ENCODE measurements around the gene OVCA2. TPM values are rescaled to one million over a fixed set of nuclear protein-coding genes. Genes with fewer than 3 reads are reported as not detected.

OVCA2 gene
- total and polyA plus RNA-seq, 4 experiments from 2014 or later, result 27.9 to 90.3 (median 43.2) TPM

GRCh38 chr17:2016494-2016893 is 25.3 kb upstream of the OVCA2 start:
- Mint-ChIP-seq H3K27me3 (peaks cover 0 to 7% of the 10 kb centered on the region in 2 donors), H3K36me3 (peaks cover 0 to 4% of the 10 kb centered on the region in 2 donors), H3K4me3 (no peak overlapping the region), H3K4me1 (peaks cover 0 to 5% (median 2%) of the 10 kb centered on the region in 4 donors), H3K27ac (no peak overlapping the region), H3K9me3 (peaks cover 0 to 2% (median 0%) of the 10 kb centered on the region in 8 donors)
- POLR2A ChIA-PET (ENCODE audit: partially characterized antibody), result interaction anchor here (0.6 kb wide), 1 partner anchor 9 kb away, joined by 3 read pairs; the partner anchor contains the start of gene RTN4RL1
- intact Hi-C loops (cut with micrococcal nuclease), result no loop called here
- H3K4me3 ChIP-seq (ENCODE audit: low read length in 2 of 2), result no peak overlapping the region
- CTCF ChIA-PET (ENCODE audit: partially characterized antibody), result no interaction called here
- no peaks in the 10 kb centered on the region for H3K27me3 ChIP-seq (ENCODE audit: insufficient read depth, low read length)
- no peaks in the 10 kb centered on the region for H3K36me3 ChIP-seq (ENCODE audit: insufficient read depth, low read length)
- no peaks in the 10 kb centered on the region for H3K9me3 ChIP-seq (ENCODE audit: control insufficient read depth in 1 of 2, low read length in 2 of 2)
- DNase-seq, result no peak
- no peak overlapping the region for H3K27ac ChIP-seq (ENCODE audit: low read depth, low read length)
- H3K4me1 ChIP-seq (ENCODE audit: insufficient read depth, low read length), result no peaks in the 10 kb centered on the region

DNA sequence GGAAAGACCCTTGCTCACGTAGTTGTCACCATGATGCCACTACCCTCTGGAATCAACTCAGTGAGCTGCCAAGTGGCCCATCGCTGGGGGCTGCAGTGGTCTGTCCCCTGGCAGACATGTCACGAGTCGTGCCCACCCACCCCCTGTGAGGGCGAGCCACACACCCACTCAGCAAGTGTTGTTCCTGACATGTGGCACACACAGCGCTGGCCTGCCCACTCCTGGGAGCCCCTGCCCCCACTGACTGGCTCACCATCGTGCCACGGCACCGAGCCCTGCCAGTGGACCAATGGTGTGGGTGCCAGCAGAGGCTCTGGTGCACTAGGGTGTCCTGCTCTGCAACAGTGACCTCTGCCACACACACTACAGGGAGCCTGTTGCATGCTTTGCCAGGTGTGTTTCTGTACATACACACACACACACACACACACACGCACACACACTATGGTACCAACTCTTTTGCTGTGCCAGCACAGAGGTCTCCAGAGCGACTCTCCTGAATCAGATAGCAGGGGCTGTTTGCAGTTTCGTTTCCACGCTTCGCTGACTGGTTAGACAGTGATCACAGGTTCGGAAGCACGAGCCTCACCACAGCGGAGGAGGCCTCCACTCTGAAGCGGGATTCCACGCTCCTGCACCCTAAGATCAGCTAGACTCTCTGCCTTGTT is 24.4 kb upstream of the OVCA2 start:
- POLR2A ChIA-PET (ENCODE audit: partially characterized antibody), result interaction anchor here (0.6 kb wide), 1 partner anchor 8 kb away, joined by 3 read pairs; the partner anchor contains the start of gene RTN4RL1
- CTCF ChIA-PET (ENCODE audit: partially characterized antibody), result no interaction called here
- Mint-ChIP-seq H3K9me3 (peaks cover 0 to 2% (median 0%) of the 10 kb centered on the region in 8 donors), H3K36me3 (peaks cover 0 to 4% of the 10 kb centered on the region in 2 donors), H3K4me3 (no peak overlapping the region), H3K27ac (no peak overlapping the region), H3K4me1 (peaks cover 0 to 5% (median 2%) of the 10 kb centered on the region in 4 donors), H3K27me3 (peaks cover 0 to 6% of the 10 kb centered on the region in 2 donors)
- Histone ChIP-seq H3K9me3 (ENCODE audit: control insufficient read depth in 1 of 2, low read length in 2 of 2) (no peaks in the 10 kb centered on the region), H3K4me1 (ENCODE audit: insufficient read depth, low read length) (no peaks in the 10 kb centered on the region), H3K27ac (ENCODE audit: low read depth, low read length) (no peak overlapping the region), H3K4me3 (ENCODE audit: low read length in 2 of 2) (no peak overlapping the region), H3K36me3 (ENCODE audit: insufficient read depth, low read length) (no peaks in the 10 kb centered on the region), H3K27me3 (ENCODE audit: insufficient read depth, low read length) (no peaks in the 10 kb centered on the region)
- intact Hi-C loops (cut with micrococcal nuclease), result no loop called here
- no peak for DNase-seq

DNA sequence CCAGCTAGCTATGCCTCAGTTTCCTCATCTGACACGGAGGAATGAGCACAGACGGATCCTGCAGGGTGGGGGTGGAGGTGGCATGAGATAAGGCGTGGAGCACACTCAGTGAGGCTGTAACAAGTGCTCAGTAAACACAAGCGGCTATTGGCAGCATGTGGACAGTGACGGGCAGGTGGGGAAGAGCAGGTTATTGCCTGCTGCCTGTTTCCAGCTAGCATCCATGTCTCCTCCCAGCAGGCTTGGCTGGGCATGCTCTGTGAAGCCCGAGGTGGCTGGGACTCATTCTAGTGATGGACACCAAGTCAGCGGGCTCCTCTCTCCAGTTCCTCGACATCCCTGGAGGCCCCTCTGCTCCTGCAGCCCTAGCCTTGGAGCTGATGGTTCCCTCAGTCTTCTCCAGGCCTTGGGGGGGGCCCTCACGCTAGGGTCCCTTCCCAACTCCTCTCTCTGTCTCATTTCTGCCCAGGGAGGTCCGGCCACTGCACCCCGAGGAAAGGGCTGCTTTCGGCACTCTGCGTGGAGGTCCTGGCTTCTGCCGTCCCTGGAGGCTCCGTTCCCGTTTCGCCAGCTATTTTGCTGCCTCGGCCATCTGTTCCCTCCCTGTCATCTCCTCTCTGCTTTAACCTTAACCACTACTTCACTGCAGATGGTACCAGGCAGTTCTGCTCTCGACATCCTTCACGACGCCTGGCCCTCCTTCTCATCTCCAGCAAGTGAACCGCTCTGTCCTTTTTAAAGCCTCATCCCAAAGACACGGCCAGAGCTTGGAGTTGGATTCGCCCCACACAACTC is 22.9 kb upstream of the OVCA2 start:
- Mint-ChIP-seq H3K4me1 (peaks cover 2 to 13% (median 5%) of the 10 kb centered on the region in 4 donors), H3K27ac (no peak overlapping the region), H3K27me3 (peaks cover 0 to 5% of the 10 kb centered on the region in 2 donors), H3K4me3 (peak overlapping the region in 1 of 8 donors; percentile 32), H3K36me3 (no peaks in the 10 kb centered on the region), H3K9me3 (no peaks in the 10 kb centered on the region)
- Histone ChIP-seq H3K27ac (ENCODE audit: low read depth, low read length) (no peak overlapping the region), H3K4me1 (ENCODE audit: insufficient read depth, low read length) (peaks cover 10% of the 10 kb centered on the region), H3K27me3 (ENCODE audit: insufficient read depth, low read length) (no peaks in the 10 kb centered on the region), H3K9me3 (ENCODE audit: control insufficient read depth in 1 of 2, low read length in 2 of 2) (no peaks in the 10 kb centered on the region), H3K36me3 (ENCODE audit: insufficient read depth, low read length) (no peaks in the 10 kb centered on the region), H3K4me3 (ENCODE audit: low read length in 2 of 2) (no peak overlapping the region)
- CTCF ChIA-PET (ENCODE audit: partially characterized antibody), result no interaction called here
- POLR2A ChIA-PET (ENCODE audit: partially characterized antibody), result no interaction called here
- no peak for DNase-seq
- intact Hi-C loops (cut with micrococcal nuclease), result no loop called here

- Histone ChIP-seq H3K27ac (ENCODE audit: low read depth, low read length) (no peak overlapping the region), H3K4me3 (ENCODE audit: low read length in 2 of 2) (no peak overlapping the region), H3K9me3 (ENCODE audit: control insufficient read depth in 1 of 2, low read length in 2 of 2) (no peaks in the 10 kb centered on the region), H3K36me3 (ENCODE audit: insufficient read depth, low read length) (no peaks in the 10 kb centered on the region), H3K4me1 (ENCODE audit: insufficient read depth, low read length) (peaks cover 17% of the 10 kb centered on the region), H3K27me3 (ENCODE audit: insufficient read depth, low read length) (no peaks in the 10 kb centered on the region)
- peaks cover 2 to 16% (median 5%) of the 10 kb centered on the region in 4 donors for H3K4me1 Mint-ChIP-seq
- no peak overlapping the region for H3K4me3 Mint-ChIP-seq
- no peaks in the 10 kb centered on the region for H3K36me3 Mint-ChIP-seq
- H3K27ac Mint-ChIP-seq, result no peak overlapping the region
- H3K9me3 Mint-ChIP-seq, result peaks cover 0 to 2% (median 0%) of the 10 kb centered on the region in 8 donors
- POLR2A ChIA-PET (ENCODE audit: partially characterized antibody), result no interaction called here
- CTCF ChIA-PET (ENCODE audit: partially characterized antibody), result no interaction called here
- DNase-seq, result no peak
- H3K27me3 Mint-ChIP-seq, result peaks cover 0 to 5% of the 10 kb centered on the region in 2 donors
- intact Hi-C loops (cut with micrococcal nuclease), result loop anchor here (5.0 to 10.0 kb wide), 2 partner anchors 115 to 147 kb away; no protein-coding TSS in a partner anchor
Measured at GRCh38 chr17:2019723-2020122, 22.1 kb upstream of the OVCA2 start.

- Mint-ChIP-seq H3K4me1 (peaks cover 3 to 22% (median 9%) of the 10 kb centered on the region in 4 donors), H3K4me3 (no peak overlapping the region), H3K27me3 (peaks cover 2 to 3% of the 10 kb centered on the region in 2 donors), H3K27ac (peak overlapping the region in 1 of 7 donors; percentile 8), H3K36me3 (no peaks in the 10 kb centered on the region), H3K9me3 (peaks cover 0 to 2% (median 0%) of the 10 kb centered on the region in 8 donors)
- Histone ChIP-seq H3K9me3 (ENCODE audit: control insufficient read depth in 1 of 2, low read length in 2 of 2) (no peaks in the 10 kb centered on the region), H3K36me3 (ENCODE audit: insufficient read depth, low read length) (no peaks in the 10 kb centered on the region), H3K4me3 (ENCODE audit: low read length in 2 of 2) (no peak overlapping the region), H3K27me3 (ENCODE audit: insufficient read depth, low read length) (no peaks in the 10 kb centered on the region), H3K27ac (ENCODE audit: low read depth, low read length) (no peak overlapping the region), H3K4me1 (ENCODE audit: insufficient read depth, low read length) (peaks cover 19% of the 10 kb centered on the region)
- ChIA-PET POLR2A (ENCODE audit: partially characterized antibody) (no interaction called here), CTCF (ENCODE audit: partially characterized antibody) (no interaction called here)
- intact Hi-C loops (cut with micrococcal nuclease), result loop anchor here (5.0 to 10.0 kb wide), 2 partner anchors 116 to 148 kb away; no protein-coding TSS in a partner anchor
- DNase-seq, result no peak
Measured at GRCh38 chr17:2020721-2021120, 21.1 kb upstream of the OVCA2 start.

GRCh38 chr17:2022647-2023240 is 19.1 kb upstream of the OVCA2 start:
- no peaks in the 10 kb centered on the region for H3K36me3 Mint-ChIP-seq
- no peaks in the 10 kb centered on the region for H3K9me3 ChIP-seq (ENCODE audit: control insufficient read depth in 1 of 2, low read length in 2 of 2)
- H3K27me3 Mint-ChIP-seq, result peaks cover 8 to 12% of the 10 kb centered on the region in 2 donors
- peak overlapping the region; percentile 20 to 74 (median 60) for H3K4me3 Mint-ChIP-seq
- H3K4me1 ChIP-seq (ENCODE audit: insufficient read depth, low read length), result peaks cover 24% of the 10 kb centered on the region
- intact Hi-C loops (cut with micrococcal nuclease), result loop anchor here (5.0 to 10.0 kb wide), 2 partner anchors 118 to 150 kb away; no protein-coding TSS in a partner anchor
- POLR2A ChIA-PET (ENCODE audit: partially characterized antibody), result interaction anchor here (0.7 to 1.4 kb wide), 2 partner anchors 19 to 305 kb away, joined by 3 to 5 read pairs; partner anchors contain the start of gene OVCA2
- DNase-seq, result no peak
- peaks cover 0 to 2% (median 0%) of the 10 kb centered on the region in 8 donors for H3K9me3 Mint-ChIP-seq
- H3K4me1 Mint-ChIP-seq, result peaks cover 7 to 29% (median 15%) of the 10 kb centered on the region in 4 donors
- H3K27me3 ChIP-seq (ENCODE audit: insufficient read depth, low read length), result no peaks in the 10 kb centered on the region
- H3K4me3 ChIP-seq (ENCODE audit: low read length in 2 of 2), result no peak overlapping the region
- CTCF ChIA-PET (ENCODE audit: partially characterized antibody), result no interaction called here
- H3K36me3 ChIP-seq (ENCODE audit: insufficient read depth, low read length), result no peaks in the 10 kb centered on the region
- H3K27ac Mint-ChIP-seq, result peak overlapping the region in 4 of 7 donors; percentile 23 to 73 (median 63)
- H3K27ac ChIP-seq (ENCODE audit: low read depth, low read length), result no peak overlapping the region

Data from CD4-positive, alpha-beta memory T cell (primary cell).